Testis (tissue), 2 donors: ENCODE data around the gene RAB11FIP5.

Source experiments
- CTCF ChIP-seq, 3 experiments: fragments of 450-650 bp in 2 of 3; fragments of 200-600 bp in 1 of 3; sonication (generic) in 1 of 3; IDR thresholded peaks; one replicate each; pipeline ENCODE4 v1.5.1; 2016 to 2019; ENCODE audit warnings: antibody characterized with exemption in 3 of 3, mild to moderate bottlenecking in 2 of 3, moderate library complexity in 1 of 3
- POLR2A ChIP-seq: fragments of 450-650 bp; IDR thresholded peaks from one replicate; pipeline ENCODE4 v1.6.1; 2017; ENCODE audit warnings: antibody characterized with exemption, mild to moderate bottlenecking, moderate library complexity

GRCh38 chr2:73076701-73077423, 35.9 kb downstream of the RAB11FIP5 start:
- TF ChIP-seq CTCF (IDR thresholded peaks at IDR 0.05) (no peak), POLR2A (no peak)
